ENCODE results near the gene FZR1.
"Not testable (repeated sequence)": the region's sequence is repeated elsewhere in the genome, so short reads cannot be mapped to it uniquely, and the experiment has no call there.

FZR1 gene

DNA sequence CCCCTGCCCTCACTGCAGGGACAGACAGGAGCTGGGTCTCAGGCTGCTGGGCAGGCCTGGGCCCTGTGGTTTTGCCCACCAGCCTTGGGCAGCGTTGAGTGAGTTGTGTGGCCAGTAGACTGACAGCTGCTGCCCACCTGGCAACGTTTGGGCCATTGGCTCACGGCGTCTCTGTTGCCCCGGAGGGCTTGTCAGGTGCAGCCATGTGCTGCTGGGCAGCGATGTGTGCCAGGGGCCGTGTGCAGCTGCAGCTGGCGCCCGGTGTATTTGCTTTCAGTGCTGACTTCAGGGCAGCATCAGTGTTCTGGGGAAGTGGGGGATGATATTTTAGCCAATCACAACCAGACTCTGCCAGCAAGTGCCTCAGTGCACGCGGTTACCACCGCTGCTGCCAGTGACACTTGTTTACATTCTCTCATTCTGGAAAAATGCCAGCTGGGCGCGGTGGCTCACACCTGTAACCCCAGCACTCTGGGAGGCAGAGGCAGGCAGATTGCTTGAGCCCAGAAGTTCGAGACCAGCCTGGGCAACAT lies 10.6 kb downstream of the FZR1 start:
- peak; percentile 72 for DNase-seq

DNA sequence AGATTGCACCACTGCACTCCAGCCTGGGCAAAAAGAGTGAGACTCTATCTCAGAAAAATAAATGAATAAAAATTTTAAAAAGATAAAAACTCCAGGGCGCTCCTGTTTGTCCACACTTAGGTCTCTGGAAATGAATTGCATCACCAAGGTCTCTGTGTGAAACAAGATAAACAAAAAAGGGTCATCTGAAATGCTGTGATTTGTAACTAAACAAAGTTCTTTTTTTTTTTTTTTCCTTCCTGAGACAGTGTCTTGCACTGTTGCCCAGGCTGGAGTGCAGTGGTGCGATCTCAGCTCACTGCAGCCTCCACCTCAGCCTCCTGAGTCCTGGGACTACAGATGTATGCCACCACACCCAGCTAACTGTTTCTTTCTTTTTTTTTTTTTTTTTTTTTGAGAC lies 11.5 kb downstream of the FZR1 start:
- no peak for DNase-seq

DNA sequence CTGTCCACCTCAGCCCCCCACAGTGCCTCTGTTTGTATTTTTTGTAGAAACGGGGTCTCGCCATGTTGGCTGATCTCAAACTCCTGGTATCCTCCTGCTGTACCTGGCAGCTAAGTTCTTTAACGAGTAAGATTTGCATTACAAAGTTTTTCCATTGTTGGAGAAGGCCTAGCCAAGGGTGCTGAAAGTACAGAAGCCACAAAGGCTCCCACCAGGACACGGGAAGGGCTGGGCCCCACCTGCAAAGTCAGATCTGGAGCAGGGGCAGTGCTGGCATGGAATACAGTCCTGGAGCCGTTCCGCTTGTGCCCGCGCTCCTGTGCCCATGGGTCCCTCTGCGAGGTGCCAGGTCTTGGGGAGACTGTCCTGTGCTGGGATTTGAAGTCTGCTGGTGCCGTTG lies 12.1 kb downstream of the FZR1 start:
- no peak for DNase-seq

DNA sequence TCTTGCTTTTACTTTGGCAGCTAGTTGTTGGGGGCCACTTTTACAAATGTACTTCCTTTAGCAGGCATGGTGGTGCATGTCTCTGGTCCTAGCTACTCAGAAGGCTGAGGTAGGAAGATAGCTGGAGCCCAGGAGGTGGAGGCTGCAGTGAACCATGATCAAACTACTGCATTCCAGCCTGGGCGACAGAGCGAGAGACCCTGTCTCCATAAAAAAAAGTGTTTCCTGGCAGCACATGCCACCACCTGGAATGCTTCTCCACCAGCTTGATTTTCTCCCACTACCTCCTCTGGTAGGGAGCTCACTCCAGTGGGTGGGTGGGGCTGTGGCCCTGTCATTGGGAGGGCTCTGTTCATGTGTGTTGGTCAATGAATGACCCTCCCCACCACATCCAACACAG lies 12.5 kb downstream of the FZR1 start:
- no peak for DNase-seq

DNA sequence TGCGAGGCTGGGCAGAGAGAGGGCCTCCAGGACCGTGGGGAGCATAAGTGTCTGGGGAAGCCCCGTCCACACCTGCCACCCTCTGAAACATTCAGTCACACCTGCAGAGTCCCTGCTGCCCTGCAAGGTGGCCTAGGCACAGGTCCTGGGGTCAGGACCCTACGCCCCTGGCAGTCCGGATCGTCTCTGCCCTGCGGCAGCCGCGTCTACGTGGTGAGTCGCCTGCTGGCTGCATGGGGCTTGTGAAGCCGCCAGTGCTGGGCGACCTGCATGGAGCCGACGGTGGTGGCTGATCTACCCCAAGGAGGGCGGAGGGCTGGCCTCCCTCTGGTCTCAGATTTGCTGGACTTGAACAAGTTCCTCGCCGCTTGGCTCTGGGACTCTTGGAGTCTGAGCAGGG lies 13.0 kb downstream of the FZR1 start:
- no peak for DNase-seq

DNA sequence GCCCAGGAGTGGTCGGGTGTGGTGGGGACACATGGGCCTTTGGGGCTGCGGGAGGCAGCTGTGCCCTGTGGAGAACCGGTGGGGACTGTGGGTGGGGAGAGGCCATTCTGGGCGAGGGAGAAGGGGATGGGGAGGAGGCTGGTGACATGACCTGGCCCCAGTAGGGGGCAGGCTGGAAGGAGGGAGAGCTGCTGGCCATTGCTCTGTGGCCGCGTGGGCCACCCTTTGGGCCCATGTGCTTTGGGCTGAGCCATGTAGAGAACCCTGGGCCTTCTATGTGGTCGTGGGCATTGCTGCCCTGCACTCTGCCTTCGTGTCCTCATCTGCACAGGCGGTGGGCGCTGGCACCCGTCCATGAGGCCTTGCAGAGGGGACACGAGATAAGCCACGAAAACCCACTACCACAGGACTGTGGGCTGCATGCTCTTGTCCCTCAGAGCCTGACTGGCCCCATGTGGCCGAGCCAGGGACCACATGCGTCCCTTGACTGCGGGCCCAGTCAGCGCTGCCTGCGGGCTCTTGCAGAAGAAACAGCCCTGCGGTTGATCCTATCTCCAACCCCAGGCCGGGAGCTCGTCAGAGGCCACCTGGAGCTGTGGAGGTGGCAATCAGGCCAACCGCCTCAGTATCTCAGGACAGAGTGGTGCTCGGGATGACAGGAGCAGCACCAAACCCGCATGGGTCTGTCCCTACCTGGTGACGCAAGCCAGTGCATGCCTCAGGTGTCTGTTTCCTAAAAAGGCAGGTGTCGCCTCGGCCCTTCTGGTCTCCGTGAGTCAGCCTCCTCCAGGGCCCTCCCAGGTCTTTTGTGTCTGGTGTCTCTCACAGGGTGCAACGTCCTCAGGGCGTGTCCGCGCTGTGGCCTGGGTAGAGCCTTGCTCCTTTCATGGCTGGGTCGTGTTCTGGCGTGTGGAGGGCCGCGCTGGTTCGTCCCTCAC lies 14.3 kb downstream of the FZR1 start:
- no peak for DNase-seq

DNA sequence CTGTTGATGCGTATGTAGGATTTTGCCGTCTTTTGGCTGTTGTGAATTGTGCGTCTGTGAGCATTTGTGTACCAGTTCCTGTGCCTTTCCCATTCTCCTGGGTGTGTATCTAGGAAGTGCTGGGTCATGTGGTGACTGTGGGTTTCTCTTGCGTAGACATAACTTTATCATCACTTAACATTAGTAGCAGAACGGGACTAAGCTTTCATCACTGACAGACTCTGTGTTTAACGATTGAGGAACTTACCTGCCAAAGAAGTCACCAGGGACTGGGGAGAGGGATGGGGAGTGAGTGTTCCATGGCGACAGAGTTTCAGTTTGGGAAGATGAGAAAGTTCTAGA lies 15.0 kb downstream of the FZR1 start:
- no peak for DNase-seq

DNA sequence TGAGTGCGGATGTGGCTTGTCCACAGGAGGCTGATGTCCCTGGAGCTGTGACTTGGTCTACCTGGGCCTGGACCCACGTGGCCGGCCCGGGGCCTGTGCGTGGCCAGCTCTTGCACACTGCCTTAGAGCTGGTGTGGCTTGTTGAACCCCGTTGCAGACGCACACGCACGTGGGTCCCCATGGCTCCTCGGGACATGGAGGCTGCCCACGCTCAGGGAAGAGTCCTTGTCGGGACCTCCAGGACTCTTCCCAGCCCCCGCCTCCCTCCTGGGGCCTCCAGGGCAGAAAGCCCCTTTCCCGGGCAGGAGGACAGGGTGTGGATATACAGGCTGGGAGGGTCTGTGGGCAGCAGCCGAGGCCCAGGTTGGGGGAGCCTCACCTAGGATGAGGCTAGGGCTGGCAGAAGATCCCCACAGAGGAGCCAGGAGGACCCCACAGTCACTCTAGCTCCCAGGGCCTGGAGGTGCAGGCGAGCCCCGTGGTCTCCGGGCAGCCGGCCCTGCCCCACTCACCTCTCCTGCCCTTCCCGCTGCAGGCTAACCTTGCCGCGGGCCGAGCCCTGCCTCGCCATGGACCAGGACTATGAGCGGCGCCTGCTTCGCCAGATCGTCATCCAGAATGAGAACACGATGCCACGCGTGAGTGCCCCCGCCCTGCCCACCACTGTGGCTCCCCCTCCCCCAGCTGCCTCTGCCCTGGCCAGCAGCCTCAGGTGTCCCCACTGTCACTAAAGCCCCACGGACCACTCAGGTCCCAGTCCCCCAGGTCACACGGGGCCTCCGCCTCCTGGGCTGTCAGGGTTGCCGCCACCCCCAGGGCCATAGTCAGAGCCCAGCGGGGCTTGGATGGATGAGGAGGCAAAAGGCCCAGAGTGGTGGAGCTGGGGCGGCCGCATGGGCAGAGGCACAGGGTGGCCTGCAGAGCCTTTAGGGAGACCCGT lies 16.6 kb downstream of the FZR1 start:
- no peak for DNase-seq

DNA sequence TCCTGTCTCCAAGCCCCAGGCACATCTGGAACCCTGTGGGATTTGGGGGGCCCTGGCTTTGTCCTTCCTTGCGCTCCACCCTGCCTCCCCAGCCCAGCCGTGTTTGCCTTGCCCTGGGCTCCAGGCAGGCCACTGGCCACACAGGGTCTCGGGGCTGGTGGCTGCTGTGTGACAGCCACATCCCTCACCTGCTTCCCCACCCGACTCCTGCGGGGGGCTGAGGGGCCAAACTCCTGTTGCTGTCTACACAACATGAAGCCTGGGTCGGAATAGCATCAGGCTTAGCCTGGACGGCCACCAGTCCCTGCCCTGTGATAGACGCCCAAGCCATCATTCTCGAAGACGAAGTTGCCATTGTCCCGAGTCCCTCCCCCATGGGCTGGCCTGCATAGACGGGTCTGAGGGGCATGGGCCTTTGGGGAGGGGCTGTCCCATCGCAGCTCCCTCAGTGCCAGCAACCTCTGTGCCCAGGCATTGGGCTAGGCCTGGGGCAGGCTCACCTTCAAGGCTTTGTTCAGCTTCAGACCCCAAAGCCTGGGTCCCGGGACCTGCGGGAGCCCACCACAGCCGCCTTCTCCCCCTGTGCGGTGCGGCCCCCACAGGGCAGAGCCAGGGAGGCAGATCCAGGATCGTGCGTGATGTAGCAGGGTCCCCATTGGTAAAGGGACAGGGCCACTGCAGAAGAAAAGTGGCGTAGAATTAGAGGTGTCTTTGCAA lies 17.4 kb downstream of the FZR1 start:
- no peak for DNase-seq

DNA sequence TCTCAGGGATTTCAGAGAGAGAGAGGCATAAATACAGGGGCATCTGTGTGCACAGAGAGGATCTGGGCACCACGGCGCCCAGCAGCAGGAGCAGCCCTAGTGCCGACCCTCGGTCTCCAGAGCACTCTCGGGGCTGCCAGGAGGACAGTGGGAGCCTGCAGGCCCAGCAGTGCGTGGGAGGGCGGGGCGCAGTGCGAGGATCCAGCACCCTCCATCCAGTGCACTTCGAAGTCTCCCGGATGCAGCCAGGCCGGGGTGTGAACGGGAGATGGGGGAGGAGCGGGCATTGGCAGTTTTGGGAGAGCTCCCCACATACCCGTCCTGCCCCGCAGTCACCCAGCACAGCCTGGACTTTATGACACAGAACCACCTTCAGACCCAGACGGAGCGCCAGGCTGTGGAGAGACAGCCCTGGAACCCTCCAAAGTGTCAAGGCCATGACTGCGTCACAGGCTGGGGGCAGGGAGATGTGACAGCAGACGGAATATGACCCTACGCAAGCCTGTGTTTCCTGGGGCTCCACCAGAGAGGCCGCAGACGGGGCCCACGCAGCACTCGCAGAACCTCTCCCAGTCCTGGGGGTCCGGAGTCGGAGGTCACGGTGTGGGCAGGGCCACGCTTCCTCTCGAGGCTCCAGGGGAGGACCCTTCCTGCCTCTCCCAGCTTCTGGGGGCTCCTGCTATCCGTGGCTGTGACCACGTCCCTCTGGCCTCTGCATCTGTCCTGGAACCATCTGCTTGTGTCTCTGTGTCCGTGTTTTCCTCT lies 18.1 kb downstream of the FZR1 start:
- no peak for DNase-seq

DNA sequence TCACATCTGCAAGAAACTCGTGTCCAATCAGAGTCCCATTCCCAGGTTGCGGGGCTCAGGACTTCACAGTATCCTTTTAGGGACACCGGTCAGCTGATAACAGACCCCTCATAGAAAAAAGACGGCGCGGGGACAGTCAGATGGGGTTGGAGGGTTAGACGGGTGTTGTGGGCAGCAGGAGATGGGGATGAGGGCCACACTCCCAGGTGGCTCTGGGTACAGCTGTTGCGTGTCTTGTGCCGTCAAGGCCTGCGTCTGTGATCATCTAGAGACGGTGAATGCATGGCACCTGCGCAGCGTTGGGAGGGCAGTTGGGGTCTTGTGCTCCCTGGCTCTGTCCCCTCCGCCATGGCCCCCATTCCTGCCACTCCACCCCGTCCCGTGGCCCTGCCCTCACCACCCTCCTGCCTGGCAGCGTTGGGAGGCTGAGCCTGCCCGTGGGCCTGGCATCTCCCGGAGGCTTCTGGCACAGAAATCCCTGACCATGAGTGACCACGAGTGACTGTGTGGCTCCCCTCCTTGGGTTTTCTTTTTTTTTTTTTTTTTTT lies 18.9 kb downstream of the FZR1 start:
- DNase-seq = no peak

DNA sequence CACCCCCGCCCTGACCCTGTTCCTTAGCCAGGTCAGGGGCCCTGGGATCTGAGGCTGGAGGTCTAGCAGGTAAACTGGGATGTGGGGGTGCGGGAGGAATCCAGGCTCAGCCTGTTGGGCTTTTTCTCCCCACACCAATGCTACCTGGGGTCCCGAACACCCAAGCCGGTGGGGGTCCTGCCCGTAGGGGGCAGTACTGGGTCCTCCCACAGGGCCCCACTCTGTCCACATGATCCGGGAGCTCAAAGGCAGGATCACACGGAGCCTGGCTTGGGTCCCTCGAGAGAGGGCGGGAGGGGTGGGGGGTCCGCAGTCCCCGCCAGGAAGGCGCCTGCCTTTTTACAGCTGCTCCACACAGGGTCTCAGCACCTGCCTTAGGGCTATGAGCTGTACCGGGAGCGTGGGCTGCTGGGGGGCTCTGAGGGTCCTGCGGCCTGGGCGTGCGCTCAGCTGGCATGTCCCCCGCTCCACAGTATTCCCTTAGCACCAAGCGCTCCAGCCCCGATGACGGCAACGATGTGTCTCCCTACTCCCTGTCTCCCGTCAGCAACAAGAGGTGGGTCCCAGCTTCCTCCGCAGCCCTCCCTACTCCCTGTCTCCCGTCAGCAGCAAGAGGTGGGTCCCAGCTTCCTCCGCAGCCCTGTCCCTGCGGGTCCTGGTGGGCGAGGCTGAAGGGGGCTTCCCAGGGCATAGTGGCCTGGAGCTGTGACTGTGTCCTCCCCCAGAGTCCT lies 20.6 kb downstream of the FZR1 start:
- DNase-seq = no peak

DNA sequence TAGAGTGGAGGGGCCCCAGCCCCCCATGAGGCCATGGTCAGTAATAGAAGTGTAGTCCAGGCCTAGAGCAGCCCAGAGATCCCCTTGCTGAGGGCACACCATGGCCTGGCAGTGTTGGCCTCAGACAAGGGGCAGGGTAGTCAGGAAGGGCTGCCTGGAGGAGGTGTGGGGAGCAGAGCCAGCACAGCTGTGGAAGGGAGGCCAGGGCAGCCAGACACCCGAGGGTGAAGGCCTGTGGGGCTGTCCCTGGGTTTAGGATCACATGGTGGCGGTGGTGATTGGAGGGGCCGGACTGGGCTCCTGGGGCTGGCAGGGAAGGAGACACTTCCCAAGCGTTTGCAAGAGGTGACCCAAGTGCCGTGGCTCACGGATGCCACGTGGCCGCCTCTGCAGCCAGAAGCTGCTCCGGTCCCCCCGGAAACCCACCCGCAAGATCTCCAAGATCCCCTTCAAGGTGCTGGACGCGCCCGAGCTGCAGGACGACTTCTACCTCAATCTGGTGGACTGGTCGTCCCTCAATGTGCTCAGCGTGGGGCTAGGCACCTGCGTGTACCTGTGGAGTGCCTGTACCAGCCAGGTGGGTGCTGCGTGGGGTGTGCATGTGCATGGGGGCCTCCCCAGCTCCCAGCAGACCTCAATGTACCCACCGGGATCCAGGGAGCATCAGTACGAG lies 21.3 kb downstream of the FZR1 start:
- no peak for DNase-seq

DNA sequence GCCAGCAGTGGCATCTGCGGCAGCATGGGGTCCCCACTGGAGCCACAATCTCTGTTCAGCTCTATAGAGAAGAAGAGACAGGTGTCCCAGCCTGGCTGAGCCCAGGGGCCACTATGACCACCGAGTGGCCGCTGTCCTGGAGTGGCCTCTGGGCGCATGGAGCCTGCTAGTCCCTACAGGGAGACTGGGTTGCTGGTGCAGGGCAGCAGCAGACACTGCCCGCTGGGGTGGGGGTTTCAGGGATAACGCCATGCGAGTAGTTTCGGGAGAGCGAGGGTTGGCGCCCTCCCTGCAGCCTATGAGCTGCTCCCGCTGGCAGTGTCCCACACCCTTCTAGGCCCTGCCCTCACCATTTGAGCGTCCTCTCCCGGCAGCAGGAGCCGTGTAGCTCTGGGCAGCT lies 22.0 kb downstream of the FZR1 start:
- DNase-seq = no peak

DNA sequence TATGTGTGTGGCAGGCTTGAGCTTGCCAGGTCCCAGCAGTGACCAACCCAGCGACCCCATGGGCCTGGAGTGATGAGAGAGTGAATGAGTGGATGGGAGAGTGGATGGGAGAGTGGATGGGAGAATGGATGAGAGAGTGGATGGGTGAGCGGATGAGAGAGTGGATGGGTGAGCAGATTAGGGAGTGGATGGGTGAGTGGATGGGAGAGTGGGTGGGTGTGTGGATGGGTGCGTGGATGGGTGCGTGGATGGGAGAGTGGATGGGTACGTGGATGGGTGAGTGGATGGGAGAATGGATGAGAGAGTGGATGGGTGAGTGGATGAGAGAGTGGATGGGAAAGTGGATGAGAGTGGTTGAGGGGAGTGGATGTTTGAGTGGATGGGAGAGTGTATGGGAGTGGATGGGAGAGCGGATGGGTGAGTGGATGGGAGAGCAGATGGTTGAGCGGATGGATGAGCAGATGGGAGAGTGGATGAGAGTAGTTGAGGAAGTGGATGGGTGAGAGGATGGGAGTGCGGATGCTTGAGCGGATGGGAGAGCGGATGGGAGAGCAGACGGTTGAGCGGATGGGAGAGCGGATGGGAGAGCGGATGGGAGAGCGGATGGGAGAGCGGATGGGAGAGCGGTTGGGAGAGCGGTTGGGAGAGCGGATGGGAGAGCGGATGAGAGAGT lies 22.6 kb downstream of the FZR1 start:
- DNase-seq = no peak

DNA sequence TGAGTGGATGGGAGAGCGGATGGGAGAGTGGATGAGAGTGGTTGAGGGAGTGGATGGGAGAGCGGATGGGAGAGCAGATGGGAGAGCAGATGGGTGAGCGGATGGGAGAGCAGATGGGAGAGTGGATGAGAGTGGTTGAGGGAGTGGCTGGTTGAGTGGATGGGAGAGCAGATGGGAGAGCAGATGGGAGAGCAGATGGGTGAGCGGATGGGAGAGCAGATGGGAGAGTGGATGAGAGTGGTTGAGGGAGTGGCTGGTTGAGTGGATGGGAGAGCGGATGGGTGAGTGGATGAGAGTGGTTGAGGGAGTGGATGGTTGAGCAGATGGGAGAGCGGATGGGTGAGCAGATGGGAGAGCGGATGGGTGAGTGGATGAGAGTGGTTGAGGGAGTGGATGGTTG lies 23.2 kb downstream of the FZR1 start:
- DNase-seq = not testable (repeated sequence)

DNA sequence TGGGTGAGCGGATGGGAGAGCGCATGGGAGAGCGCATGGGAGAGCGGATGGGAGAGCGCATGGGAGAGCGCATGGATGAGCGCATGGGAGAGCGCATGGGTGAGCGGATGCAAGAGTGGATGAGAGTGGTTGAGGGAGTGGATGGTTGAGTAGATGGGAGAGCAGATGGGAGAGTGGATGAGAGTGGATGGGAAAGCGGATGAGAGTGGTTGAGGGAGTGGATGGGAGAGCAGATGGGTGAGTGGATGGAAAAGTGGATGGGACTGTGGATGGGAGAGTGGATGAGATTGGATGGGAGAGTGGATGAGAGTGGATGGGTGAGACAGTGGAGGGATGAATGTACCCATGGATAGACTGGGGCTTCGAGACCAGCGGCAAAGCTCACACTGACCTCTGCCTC lies 24.3 kb downstream of the FZR1 start:
- no peak for DNase-seq

DNA sequence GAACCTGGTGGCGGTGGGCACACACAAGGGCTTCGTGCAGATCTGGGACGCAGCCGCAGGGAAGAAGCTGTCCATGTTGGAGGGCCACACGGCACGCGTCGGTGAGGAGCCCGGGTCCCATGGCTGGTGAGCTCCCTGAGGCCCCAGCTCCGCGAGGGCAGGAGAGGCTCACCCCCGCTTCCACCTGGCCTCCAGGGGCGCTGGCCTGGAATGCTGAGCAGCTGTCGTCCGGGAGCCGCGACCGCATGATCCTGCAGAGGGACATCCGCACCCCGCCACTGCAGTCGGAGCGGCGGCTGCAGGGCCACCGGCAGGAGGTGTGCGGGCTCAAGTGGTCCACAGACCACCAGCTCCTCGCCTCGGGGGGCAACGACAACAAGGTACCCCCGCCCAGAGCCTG lies 25.6 kb downstream of the FZR1 start:
- no peak for DNase-seq

DNA sequence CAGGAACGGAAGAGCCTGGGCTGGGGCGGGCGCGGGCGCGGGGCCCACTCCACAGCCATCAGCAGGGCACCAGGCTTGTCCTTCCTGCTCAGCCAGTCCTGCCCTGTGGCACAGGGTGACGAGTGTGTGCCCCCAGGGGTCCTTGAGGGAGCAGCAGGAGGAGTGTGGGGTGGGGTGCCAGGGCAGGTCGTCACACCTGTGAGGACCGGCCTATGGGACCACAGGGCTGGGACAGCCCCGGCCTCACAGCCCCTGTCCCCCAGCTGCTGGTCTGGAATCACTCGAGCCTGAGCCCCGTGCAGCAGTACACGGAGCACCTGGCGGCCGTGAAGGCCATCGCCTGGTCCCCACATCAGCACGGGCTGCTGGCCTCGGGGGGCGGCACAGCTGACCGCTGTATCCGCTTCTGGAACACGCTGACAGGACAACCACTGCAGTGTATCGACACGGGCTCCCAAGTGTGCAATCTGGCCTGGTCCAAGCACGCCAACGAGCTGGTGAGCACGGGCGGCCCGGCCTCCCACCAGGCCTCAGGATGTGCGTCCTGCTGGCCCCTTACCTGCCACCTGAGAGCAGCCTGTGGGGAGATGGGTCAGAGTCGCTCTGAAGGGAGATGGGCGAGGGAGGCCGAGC lies 26.2 kb downstream of the FZR1 start:
- DNase-seq = no peak

DNA sequence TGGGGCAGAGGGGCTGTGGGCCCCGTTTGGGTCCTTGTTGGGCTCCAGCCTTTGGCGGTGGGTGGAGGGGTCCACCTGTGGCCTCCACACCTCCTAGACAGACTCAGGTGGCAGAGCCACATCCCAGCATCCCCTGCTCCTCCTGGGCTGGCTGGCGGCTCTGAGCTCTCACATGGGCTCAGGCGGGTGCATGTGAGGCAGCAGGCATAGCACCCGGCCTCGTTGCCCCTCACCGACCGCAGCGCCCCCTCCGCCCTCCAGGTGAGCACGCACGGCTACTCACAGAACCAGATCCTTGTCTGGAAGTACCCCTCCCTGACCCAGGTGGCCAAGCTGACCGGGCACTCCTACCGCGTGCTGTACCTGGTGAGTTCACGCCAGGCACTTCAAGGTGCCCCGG lies 26.9 kb downstream of the FZR1 start:
- DNase-seq = no peak

Data from CD4-positive, alpha-beta T cell treated with Interleukin-15 for 1 hour (primary cell).